ENCODE results near the gene YBEY. TPM values are rescaled to one million over a fixed set of nuclear protein-coding genes. Genes with fewer than 3 reads are reported as not detected.
A peak's percentile ranks its signal among the peaks of the same experiment; 100 is the strongest.

YBEY gene
- total RNA-seq, 1 donor from 2014 or later = 13.5 TPM

DNA sequence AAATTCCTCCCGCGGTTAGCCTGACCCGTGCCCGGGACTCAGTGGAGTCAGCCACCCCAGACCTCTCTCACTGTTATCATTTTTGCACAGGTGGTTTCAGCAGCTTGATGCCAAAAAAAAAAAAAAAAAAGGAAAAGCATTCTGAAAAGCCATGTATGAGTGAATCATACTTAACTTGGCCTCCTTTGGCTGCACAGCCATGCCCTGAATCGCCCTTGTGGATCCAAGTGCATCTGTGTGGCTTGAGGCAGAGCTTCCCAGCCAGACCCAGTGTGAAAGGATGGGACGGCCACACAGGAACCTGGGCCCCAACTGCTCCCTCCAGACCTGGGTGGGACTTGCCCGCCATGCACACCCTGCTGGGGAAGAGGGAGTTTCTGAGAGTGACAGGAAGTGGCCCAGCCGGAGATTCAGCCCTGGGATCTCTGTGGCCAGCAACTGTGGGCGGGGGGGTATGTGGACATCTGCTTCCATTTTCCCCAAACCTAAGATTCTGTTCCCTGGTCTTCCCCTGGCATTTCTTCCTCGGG lies 8.6 kb downstream of the YBEY start:
- Histone ChIP-seq H3K79me2 (ENCODE audit: insufficient read depth, low read length) (peaks cover 7% of the 10 kb centered on the region), H3K9ac (ENCODE audit: low read length) (peak overlapping the region; percentile 57), H3K4me3 (ENCODE audit: insufficient read depth, low read depth, low read length) (no peak overlapping the region), H4K20me1 (ENCODE audit: insufficient read depth, low read length) (peaks cover 3% of the 10 kb centered on the region), H3K9me3 (ENCODE audit: insufficient read depth, low read depth, low read length) (no peaks in the 10 kb centered on the region), H3K27me3 (ENCODE audit: insufficient read depth, low read length) (no peaks in the 10 kb centered on the region), H3K27ac (ENCODE audit: low read depth, low read length) (peak overlapping the region; percentile 73), H3K4me2 (ENCODE audit: low read length) (peak overlapping the region; percentile 77), H3K4me1 (ENCODE audit: insufficient read depth, low read length) (peaks cover 22% of the 10 kb centered on the region), H3K36me3 (ENCODE audit: insufficient read depth, low read length) (no peaks in the 10 kb centered on the region), H2AFZ (ENCODE audit: low read depth, low read length) (peak overlapping the region; percentile 27)
- Mint-ChIP-seq H3K4me3 (ENCODE audit: unreplicated experiment) (no peak overlapping the region), H3K27me3 (ENCODE audit: low read depth, unreplicated experiment) (peaks cover 2% of the 10 kb centered on the region), H3K27ac (ENCODE audit: unreplicated experiment) (peak overlapping the region; percentile 41), H3K4me1 (ENCODE audit: low read depth, unreplicated experiment) (peaks cover 5% of the 10 kb centered on the region), H3K36me3 (ENCODE audit: low read depth, unreplicated experiment) (peaks cover 4% of the 10 kb centered on the region), H3K9me3 (ENCODE audit: unreplicated experiment) (no peaks in the 10 kb centered on the region)
- FAIRE-seq (no peak), DNase-seq (ENCODE audit: low read depth) (peak; percentile 82)
- TF ChIP-seq EZH2 (IDR thresholded peaks at IDR 0.05; ENCODE audit: insufficient read depth, low read length) (no peak), CTCF (IDR thresholded peaks at IDR 0.05; ENCODE audit: insufficient read depth, low read depth, low read length) (no peak)

DNA sequence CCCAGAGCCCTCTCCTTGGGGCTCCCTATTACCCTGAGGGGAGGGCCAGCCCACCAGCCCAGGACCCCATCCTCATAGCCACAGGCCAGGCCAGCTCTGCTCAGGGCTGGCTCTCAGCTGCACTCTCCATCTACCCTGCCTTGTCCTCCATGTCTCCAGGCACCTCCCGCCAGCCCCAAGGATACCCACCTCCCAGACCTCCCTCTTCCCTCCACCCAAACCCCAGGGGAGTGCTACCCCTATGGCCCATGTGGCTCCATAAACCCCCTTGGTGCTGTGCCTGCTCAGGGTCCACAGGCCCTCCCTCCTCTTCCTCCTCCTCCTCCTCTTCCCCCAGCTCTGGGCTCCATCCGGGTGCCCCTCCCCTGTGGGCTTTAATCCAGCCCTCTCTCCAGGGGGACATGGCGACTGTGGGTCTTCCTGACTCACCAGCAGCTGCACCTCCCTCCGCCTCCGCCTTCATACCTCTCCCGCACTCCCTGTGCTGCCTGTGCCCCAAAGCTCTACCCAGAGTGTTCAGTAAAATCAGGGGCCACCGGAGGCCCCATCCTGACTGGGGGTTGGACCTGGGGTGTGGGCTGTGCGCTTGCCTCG lies 9.1 kb downstream of the YBEY start:
- Histone ChIP-seq H4K20me1 (ENCODE audit: insufficient read depth, low read length) (no peaks in the 10 kb centered on the region), H3K27ac (ENCODE audit: low read depth, low read length) (peak overlapping the region; percentile 73), H3K27me3 (ENCODE audit: insufficient read depth, low read length) (no peaks in the 10 kb centered on the region), H3K4me1 (ENCODE audit: insufficient read depth, low read length) (peaks cover 22% of the 10 kb centered on the region), H3K4me2 (ENCODE audit: low read length) (peak overlapping the region; percentile 77), H2AFZ (ENCODE audit: low read depth, low read length) (peak overlapping the region; percentile 27), H3K9me3 (ENCODE audit: insufficient read depth, low read depth, low read length) (no peaks in the 10 kb centered on the region), H3K79me2 (ENCODE audit: insufficient read depth, low read length) (peaks cover 4% of the 10 kb centered on the region), H3K36me3 (ENCODE audit: insufficient read depth, low read length) (no peaks in the 10 kb centered on the region), H3K9ac (ENCODE audit: low read length) (peak overlapping the region; percentile 57), H3K4me3 (ENCODE audit: insufficient read depth, low read depth, low read length) (no peak overlapping the region)
- TF ChIP-seq CTCF (IDR thresholded peaks at IDR 0.05; ENCODE audit: insufficient read depth, low read depth, low read length) (no peak), EZH2 (IDR thresholded peaks at IDR 0.05; ENCODE audit: insufficient read depth, low read length) (no peak)
- Mint-ChIP-seq H3K4me1 (ENCODE audit: low read depth, unreplicated experiment) (peaks cover 5% of the 10 kb centered on the region), H3K27me3 (ENCODE audit: low read depth, unreplicated experiment) (peaks cover 2% of the 10 kb centered on the region), H3K36me3 (ENCODE audit: low read depth, unreplicated experiment) (peaks cover 4% of the 10 kb centered on the region), H3K4me3 (ENCODE audit: unreplicated experiment) (no peak overlapping the region), H3K9me3 (ENCODE audit: unreplicated experiment) (no peaks in the 10 kb centered on the region), H3K27ac (ENCODE audit: unreplicated experiment) (peak overlapping the region; percentile 69)
- FAIRE-seq = no peak
- peak; percentile 78 for DNase-seq (ENCODE audit: low read depth)
